Measurements from ENCODE around the gene GPR161.

The GPR161 gene

GRCh38 chr1:168119750-168120149 is 17.0 kb downstream of the GPR161 start:
- no peak overlapping the region for H3K27ac ChIP-seq
- TF ChIP-seq, protein P1, sequence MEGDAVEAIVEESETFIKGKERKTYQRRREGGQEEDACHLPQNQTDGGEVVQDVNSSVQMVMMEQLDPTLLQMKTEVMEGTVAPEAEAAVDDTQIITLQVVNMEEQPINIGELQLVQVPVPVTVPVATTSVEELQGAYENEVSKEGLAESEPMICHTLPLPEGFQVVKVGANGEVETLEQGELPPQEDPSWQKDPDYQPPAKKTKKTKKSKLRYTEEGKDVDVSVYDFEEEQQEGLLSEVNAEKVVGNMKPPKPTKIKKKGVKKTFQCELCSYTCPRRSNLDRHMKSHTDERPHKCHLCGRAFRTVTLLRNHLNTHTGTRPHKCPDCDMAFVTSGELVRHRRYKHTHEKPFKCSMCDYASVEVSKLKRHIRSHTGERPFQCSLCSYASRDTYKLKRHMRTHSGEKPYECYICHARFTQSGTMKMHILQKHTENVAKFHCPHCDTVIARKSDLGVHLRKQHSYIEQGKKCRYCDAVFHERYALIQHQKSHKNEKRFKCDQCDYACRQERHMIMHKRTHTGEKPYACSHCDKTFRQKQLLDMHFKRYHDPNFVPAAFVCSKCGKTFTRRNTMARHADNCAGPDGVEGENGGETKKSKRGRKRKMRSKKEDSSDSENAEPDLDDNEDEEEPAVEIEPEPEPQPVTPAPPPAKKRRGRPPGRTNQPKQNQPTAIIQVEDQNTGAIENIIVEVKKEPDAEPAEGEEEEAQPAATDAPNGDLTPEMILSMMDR (conservative IDR thresholded peaks at IDR 0.05) = no peak
- no peak for TF ChIP-seq ZFX (IDR thresholded peaks at IDR 0.05)

GRCh38 chr1:168116327-168116799 is 20.4 kb downstream of the GPR161 start:
- H3K27ac ChIP-seq = no peak overlapping the region
- TF ChIP-seq ZFX (IDR thresholded peaks at IDR 0.05) = no peak
- TF ChIP-seq, protein P1 (conservative IDR thresholded peaks at IDR 0.05) = no peak

GRCh38 chr1:168114845-168115244 is 21.9 kb downstream of the GPR161 start:
- no peak for TF ChIP-seq ZFX (IDR thresholded peaks at IDR 0.05)
- TF ChIP-seq, protein P1 (conservative IDR thresholded peaks at IDR 0.05) = no peak
- no peak overlapping the region for H3K27ac ChIP-seq

- no peak for TF ChIP-seq ZFX (IDR thresholded peaks at IDR 0.05)
- TF ChIP-seq, protein P1 (conservative IDR thresholded peaks at IDR 0.05) = no peak
- H3K27ac ChIP-seq = no peak overlapping the region
Measured at GRCh38 chr1:168112673-168113305, 23.9 kb downstream of the GPR161 start.

- no peak overlapping the region for H3K27ac ChIP-seq
- TF ChIP-seq ZFX (IDR thresholded peaks at IDR 0.05) = no peak
- TF ChIP-seq, protein P1 (conservative IDR thresholded peaks at IDR 0.05) = no peak
Measured at GRCh38 chr1:168110896-168111545, 25.7 kb downstream of the GPR161 start.

- H3K27ac ChIP-seq = no peak overlapping the region
- TF ChIP-seq ZFX (IDR thresholded peaks at IDR 0.05) = no peak
- TF ChIP-seq, protein P1 (conservative IDR thresholded peaks at IDR 0.05) = no peak
Measured at GRCh38 chr1:168106274-168106673, 30.5 kb downstream of the GPR161 start.

DNA sequence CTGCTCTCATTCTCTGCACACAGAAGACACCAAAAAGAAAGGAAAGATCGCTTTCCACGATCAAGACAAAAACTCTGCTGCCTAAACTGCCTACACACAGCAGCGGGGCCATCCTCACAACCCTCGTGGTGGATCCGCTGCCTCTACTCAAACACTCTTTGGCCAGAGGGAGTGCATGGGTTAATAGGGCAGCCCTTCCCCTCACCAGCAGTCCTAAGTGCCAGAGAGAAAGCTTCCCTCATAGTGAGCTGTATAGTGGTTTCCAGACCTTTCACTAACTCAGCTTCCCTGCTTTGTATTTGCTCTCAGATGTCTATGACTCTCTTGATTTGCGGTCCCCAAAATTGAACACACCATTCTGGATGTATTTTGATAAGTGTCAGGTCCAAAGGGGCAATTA is 30.9 kb downstream of the GPR161 start:
- H3K27ac ChIP-seq = no peak overlapping the region
- TF ChIP-seq ZFX (IDR thresholded peaks at IDR 0.05) = no peak
- TF ChIP-seq, protein P1 (conservative IDR thresholded peaks at IDR 0.05) = no peak
